SK-N-MC (cell line): ENCODE results near the gene RS1.
A peak's percentile ranks its signal among the peaks of the same experiment; 100 is the strongest.

Experiments used
- DNase-seq: peaks from one replicate; pipeline ENCODE4 v3.0.0-alpha.2; 2011; ENCODE audit warnings: low read depth, low spot score
- H3K27ac ChIP-seq: fragments of 200-600 bp; sonication (generic); 2 replicates; pipeline ENCODE4 v1.5.1; 2016; ENCODE audit warnings: mixed run types
- H3K36me3 ChIP-seq: fragments of 200-600 bp; sonication (generic); 2 replicates; pipeline ENCODE4 v1.6.1; 2017; ENCODE audit warnings: antibody characterized with exemption, low read length, mixed read lengths; ENCODE audit not compliant: insufficient read depth
- H3K4me3 ChIP-seq: fragments of 200-600 bp; sonication (generic); 2 replicates; pipeline ENCODE4 v1.5.1; 2016
- H3K9ac ChIP-seq: fragments of 200-600 bp; sonication (generic); 2 replicates; pipeline ENCODE4 v1.8.0; 2017; ENCODE audit warnings: mixed run types, mixed read lengths; ENCODE audit not compliant: insufficient read length
- H3K9me3 ChIP-seq: fragments of 200-600 bp; sonication (generic); 2 replicates; pipeline ENCODE4 v1.6.1; 2017; ENCODE audit warnings: low read depth, mild to moderate bottlenecking, antibody characterized with exemption, low read length, moderate library complexity, mixed read lengths
- EZH2 ChIP-seq: fragments of 200-600 bp; sonication (generic); IDR thresholded peaks from one replicate; pipeline ENCODE4 v1.6.1; 2017; ENCODE audit warnings: antibody characterized with exemption
- FOXP2 ChIP-seq: optimal IDR thresholded peaks from 2 replicates; pipeline ENCODE3; 2011; ENCODE audit warnings: mild to moderate bottlenecking, moderate library complexity; ENCODE audit not compliant: insufficient read depth; ENCODE audit errors: extremely low read length, control extremely low read depth
- POLR2AphosphoS5 ChIP-seq: IDR thresholded peaks from 2 replicates; pipeline ENCODE4 v1.6.1; 2012; ENCODE audit warnings: mild to moderate bottlenecking, low read depth, low read length, borderline replicate concordance

RS1 gene

GRCh38 chrX:18676470-18676869 lies 4.6 kb upstream of the RS1 start:
- Histone ChIP-seq H3K36me3 (no peaks in the 10 kb centered on the region), H3K9me3 (no peaks in the 10 kb centered on the region)
- DNase-seq: no peak

GRCh38 chrX:18676050-18676449 lies 4.1 kb upstream of the RS1 start:
- TF ChIP-seq POLR2AphosphoS5: no peak
- no peak for TF ChIP-seq EZH2
- no peak for TF ChIP-seq FOXP2
- no peak overlapping the region for H3K4me3 ChIP-seq
- no peaks in the 10 kb centered on the region for H3K36me3 ChIP-seq
- no peaks in the 10 kb centered on the region for H3K9me3 ChIP-seq
- no peak overlapping the region for H3K9ac ChIP-seq
- no peak overlapping the region for H3K27ac ChIP-seq
- no peak for DNase-seq

More at GRCh38 chrX:18676470-18676869, 4.6 kb upstream of the RS1 start:
- H3K27ac ChIP-seq: no peak overlapping the region
- TF ChIP-seq FOXP2: no peak
- TF ChIP-seq EZH2: no peak
- TF ChIP-seq POLR2AphosphoS5: no peak
- H3K4me3 ChIP-seq: no peak overlapping the region
- H3K9ac ChIP-seq: no peak overlapping the region

GRCh38 chrX:18674788-18675735 lies 3.2 kb upstream of the RS1 start:
- no peak overlapping the region for H3K27ac ChIP-seq
- H3K36me3 ChIP-seq: no peaks in the 10 kb centered on the region
- peak overlapping the region; percentile 89 for H3K4me3 ChIP-seq
- no peaks in the 10 kb centered on the region for H3K9me3 ChIP-seq
- TF ChIP-seq EZH2: no peak
- peak; percentile 16; the same call in 1 of the 2 replicates for TF ChIP-seq POLR2AphosphoS5
- DNase-seq: peak; percentile 39
- peak overlapping the region; percentile 83 for H3K9ac ChIP-seq

- Histone ChIP-seq H3K9ac (peak overlapping the region; percentile 74), H3K27ac (no peak overlapping the region), H3K4me3 (peak overlapping the region; percentile 89), H3K36me3 (no peaks in the 10 kb centered on the region), H3K9me3 (no peaks in the 10 kb centered on the region)
- TF ChIP-seq EZH2: no peak
- TF ChIP-seq POLR2AphosphoS5: no peak
- TF ChIP-seq FOXP2: no peak
- DNase-seq: no peak
Measured at GRCh38 chrX:18674417-18674787, 2.5 kb upstream of the RS1 start.

- Histone ChIP-seq H3K9ac (no peak overlapping the region), H3K36me3 (no peaks in the 10 kb centered on the region), H3K4me3 (no peak overlapping the region), H3K9me3 (no peaks in the 10 kb centered on the region), H3K27ac (no peak overlapping the region)
- TF ChIP-seq FOXP2: no peak
- TF ChIP-seq POLR2AphosphoS5: no peak
- no peak for TF ChIP-seq EZH2
- DNase-seq: no peak
Measured at GRCh38 chrX:18668071-18668835, 3.7 kb downstream of the RS1 start.

- no peak overlapping the region for H3K27ac ChIP-seq
- H3K9ac ChIP-seq: no peak overlapping the region
- DNase-seq: no peak
- TF ChIP-seq FOXP2 (no peak), POLR2AphosphoS5 (no peak), EZH2 (no peak)
- no peak overlapping the region for H3K4me3 ChIP-seq
- H3K36me3 ChIP-seq: no peaks in the 10 kb centered on the region
- H3K9me3 ChIP-seq: no peaks in the 10 kb centered on the region
Measured at GRCh38 chrX:18666614-18667013, 5.3 kb downstream of the RS1 start.

GRCh38 chrX:18664947-18665346 lies 7.0 kb downstream of the RS1 start:
- DNase-seq: no peak
- H3K27ac ChIP-seq: no peak overlapping the region
- H3K9ac ChIP-seq: no peak overlapping the region
- no peaks in the 10 kb centered on the region for H3K9me3 ChIP-seq
- no peak for TF ChIP-seq EZH2
- H3K36me3 ChIP-seq: no peaks in the 10 kb centered on the region
- no peak overlapping the region for H3K4me3 ChIP-seq

GRCh38 chrX:18661273-18661672 lies 10.6 kb downstream of the RS1 start:
- Histone ChIP-seq H3K36me3 (no peaks in the 10 kb centered on the region), H3K9me3 (no peaks in the 10 kb centered on the region), H3K9ac (no peak overlapping the region), H3K27ac (no peak overlapping the region), H3K4me3 (no peak overlapping the region)
- no peak for DNase-seq
- TF ChIP-seq EZH2 (no peak), FOXP2 (no peak), POLR2AphosphoS5 (no peak)
